Fibroblast of the aortic adventitia (primary cell): ENCODE measurements around the gene RBM18. TPM values are rescaled to one million over a fixed set of nuclear protein-coding genes. Genes with fewer than 3 reads are reported as not detected.

Source experiments
- DNase-seq: peaks from one replicate; pipeline ENCODE4 v3.0.0-alpha.2; 2010; ENCODE audit warnings: low read depth
- H3K4me3 ChIP-seq: 2 replicates; pipeline ENCODE4 v1.5.1; 2011; ENCODE audit warnings: low read depth, mild to moderate bottlenecking, control low read depth, low read length, moderate library complexity
- total RNA-seq: library from RNA; depleted of rRNA; stranded (reverse); fragments of >200 nt; gene quantifications from 2 replicates; pipeline ENCODE4 v1.2.3, GENCODE V29; 2012; ENCODE audit warnings: low replicate concordance
- TF ChIP-seq, protein P1 (sequence below): IDR thresholded peaks from 2 replicates; pipeline ENCODE4 v1.5.1; 2011; ENCODE audit warnings: mild to moderate bottlenecking, low read length, control low read depth, inconsistent platforms; ENCODE audit not compliant: insufficient read depth

The RBM18 gene
- total RNA-seq, 1 donor, result 13.0 TPM

DNA sequence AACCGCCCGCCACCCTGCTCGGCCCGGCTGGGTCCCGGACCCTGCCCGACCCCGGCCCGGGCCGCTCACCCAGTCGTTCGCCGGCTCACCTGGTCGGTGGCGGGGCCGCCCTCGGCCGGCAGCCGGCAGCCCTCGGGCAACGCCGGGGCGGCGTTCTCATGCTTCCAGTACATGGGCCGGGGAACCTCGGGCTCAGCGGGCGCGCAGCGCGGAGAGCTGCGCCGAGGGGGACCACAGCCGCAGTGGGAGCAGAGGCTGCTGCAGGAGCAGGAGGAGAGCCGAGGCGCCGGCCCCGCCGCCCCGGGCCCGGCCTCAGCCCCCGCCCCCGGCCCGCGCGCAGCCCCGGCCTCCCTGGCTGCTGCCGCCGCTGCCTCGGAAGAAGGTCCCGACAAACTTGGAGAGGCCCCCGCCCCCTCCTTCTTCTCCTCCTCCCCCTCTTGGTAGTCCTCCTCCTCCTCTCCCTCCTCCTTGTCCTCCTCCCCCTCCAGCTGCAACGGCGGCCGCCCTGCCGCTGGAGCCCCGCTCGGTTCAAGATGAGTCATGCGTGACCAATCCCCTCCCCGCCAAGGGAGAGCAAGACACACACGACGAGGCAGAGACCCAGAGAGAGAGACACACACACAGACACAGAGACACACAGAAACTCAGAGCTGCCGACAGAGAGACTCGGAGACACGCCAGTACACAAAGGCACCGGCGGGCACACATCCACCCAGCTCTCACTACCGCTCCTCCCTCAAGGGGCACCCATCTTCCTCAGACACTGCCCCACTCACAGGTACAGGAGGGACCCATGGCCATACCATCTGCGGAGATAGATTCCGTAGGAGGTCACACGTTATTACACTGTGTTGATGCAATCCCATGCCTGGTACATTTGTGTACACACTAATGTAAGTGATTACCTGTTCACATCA, 35.8 kb downstream of the RBM18 start, which contains the start of gene LHX6:
LHX6 (minus strand) TSS at position 390 of the 917 bp plus-strand sequence; CDS start at position 173, 217 bp downstream.
- H3K4me3 ChIP-seq, result peak within 1 kb of the TSS; percentile 31
- DNase-seq, result peak; percentile 15
- TF ChIP-seq, protein P1, sequence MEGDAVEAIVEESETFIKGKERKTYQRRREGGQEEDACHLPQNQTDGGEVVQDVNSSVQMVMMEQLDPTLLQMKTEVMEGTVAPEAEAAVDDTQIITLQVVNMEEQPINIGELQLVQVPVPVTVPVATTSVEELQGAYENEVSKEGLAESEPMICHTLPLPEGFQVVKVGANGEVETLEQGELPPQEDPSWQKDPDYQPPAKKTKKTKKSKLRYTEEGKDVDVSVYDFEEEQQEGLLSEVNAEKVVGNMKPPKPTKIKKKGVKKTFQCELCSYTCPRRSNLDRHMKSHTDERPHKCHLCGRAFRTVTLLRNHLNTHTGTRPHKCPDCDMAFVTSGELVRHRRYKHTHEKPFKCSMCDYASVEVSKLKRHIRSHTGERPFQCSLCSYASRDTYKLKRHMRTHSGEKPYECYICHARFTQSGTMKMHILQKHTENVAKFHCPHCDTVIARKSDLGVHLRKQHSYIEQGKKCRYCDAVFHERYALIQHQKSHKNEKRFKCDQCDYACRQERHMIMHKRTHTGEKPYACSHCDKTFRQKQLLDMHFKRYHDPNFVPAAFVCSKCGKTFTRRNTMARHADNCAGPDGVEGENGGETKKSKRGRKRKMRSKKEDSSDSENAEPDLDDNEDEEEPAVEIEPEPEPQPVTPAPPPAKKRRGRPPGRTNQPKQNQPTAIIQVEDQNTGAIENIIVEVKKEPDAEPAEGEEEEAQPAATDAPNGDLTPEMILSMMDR, result no peak

DNA sequence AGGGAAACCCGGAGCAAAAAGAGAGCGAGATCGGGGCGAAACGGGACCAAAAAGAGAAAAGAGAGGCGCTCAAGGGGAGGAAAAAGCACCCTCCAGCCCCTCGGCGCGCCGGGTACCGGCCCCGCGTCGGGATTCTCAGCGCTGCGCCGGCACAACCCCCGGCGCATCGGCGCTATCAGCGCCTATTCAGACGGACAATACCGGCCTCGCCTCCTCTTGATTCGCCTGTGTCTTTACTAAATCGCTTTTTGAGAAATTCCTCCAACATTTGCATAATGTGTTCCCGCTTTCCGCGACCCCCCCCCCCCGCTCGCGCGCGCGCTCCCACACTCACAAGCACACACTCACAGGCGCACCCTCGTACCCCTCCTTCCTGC, 36.5 kb downstream of the RBM18 start:
- H3K4me3 ChIP-seq, result peak overlapping the region; percentile 14
- TF ChIP-seq, protein P1, result no peak
- DNase-seq, result no peak

DNA sequence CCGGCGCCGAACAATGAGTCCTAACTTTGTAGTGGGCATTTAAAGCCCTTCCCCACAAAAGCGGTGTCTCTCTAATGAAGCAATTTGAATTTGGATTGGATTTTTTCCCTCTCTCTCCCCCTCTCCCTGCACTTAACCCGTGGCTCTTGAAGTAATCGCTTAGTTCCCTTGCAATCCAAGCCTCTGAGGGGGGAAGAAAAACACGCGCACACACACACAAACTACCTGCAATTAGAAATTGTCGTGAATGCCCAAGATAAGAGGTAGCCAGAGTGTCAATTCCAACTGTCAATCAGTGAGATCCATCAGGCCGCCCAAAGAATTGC, 37.1 kb downstream of the RBM18 start:
- no peak overlapping the region for H3K4me3 ChIP-seq
- no peak for DNase-seq
- TF ChIP-seq, protein P1, result no peak

DNA sequence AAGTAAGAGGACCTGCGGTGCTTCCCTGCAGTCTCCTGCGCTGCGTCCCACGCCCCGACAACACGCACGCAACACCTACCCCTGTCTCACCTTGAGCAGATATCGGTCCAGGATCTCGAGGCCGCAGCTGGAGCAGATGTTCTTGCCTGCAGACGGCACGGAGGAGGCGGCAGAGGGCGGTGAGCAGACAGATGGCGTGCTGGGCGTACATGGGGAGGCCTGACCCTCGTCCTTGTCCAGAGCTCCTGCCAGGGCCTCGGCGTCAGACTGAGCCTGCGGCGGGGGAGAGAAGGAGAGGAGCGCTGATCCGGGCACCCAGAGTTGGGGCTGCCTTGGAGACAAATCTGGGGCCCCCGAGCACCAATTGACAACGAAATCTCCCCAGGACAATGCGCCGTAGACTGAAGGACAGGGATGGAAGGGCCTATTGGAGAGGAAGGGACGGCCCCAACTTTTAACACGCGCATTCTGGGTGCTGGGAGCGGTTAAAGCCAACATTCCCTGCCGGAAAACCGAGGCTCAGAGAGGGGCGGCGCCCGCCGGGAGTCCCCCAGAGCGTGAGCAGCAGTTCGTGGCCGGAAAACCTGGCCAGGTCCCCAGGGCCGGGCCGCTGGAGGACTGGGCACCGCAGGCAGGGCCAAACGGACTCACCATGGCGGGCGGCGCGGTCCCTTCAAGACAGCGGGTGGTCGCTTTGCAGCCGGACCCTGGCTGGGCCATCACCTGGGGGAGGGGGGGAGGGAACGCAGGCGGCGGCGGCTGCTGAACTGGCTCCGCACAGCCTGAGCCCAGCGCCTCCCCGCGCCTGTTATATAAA, 37.7 kb downstream of the RBM18 start:
- no peak for DNase-seq
- no peak overlapping the region for H3K4me3 ChIP-seq
- TF ChIP-seq, protein P1, result no peak

DNA sequence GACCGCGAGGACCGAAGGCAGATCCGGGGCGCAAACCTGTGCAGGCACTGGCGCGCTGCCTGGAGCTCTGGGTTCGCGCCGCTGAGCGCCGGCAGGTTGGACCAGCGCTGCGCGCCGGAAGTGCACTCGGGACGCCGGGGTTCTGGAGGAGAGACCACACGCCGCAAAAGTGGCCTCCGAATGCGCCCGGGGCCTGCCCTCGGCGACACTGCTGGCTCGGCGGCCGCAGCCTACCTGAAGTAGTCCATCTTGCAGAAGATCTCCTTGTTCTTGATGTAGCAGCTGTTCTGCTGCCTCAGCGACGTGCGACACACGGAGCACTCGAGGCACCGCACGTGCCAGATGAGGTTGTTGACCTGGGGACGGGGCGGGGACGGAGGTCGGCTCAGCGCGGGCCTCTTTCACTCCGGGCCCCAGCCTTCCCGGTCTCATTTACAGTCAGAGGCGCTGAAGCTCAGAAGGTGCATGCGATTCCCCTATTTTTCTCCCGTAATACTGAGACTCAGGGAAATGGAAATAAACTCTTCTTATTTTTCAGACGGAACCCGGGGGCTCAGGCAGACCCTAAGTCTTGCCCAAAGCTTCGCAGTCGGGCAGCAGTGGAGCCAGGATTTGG, 38.4 kb downstream of the RBM18 start:
- TF ChIP-seq, protein P1, result no peak
- no peak for DNase-seq
- H3K4me3 ChIP-seq, result peak overlapping the region; percentile 22

DNA sequence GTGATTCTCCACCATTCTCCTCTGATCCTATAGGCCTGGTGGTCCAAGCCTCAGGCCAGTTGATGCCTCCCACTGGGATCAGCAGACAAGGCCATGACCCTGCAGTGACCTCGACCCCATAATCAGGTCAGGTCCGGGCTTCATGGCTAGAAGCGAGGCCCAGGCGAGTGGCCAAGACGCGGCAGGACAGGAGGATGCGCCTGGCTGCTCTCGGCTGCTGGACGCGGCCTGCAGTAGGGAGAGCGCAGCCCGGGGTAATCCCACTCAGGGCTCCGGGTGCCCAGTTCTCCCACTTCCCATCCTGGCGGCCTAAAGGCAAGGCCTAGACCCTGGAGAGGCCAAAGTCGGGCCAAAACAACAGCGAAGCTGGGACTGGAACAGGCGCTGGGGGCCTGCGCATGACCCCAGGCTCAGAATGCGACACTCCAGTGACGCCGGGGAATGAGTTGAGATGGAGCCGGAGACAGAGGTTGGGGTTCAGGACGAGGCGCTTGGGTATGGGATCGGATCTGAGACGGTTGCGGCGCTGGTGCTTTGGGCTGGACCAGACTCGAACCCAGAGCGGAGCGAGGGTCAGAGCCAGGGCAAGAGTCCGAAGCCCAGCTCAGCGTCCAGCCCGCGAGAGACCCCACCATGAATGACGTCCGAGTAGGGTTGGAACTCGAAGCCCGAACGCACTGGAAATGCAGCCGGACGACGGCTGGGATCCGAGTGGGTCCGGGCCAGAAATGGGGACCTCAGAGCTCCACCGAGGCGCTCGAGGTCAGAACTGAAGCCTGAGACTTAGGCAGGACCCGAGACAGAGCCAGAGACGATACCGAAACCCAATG, 39.1 kb downstream of the RBM18 start:
- no peak for DNase-seq
- TF ChIP-seq, protein P1, result no peak
- peak overlapping the region; percentile 22 for H3K4me3 ChIP-seq
